Activated naive CD4-positive, alpha-beta T cell treated with anti-CD3 and anti-CD28 coated beads, Interleukin-2, amount 50 U/mL, for 72 hours (primary cell): ENCODE measurements around the gene NOP53. TPM values are rescaled to one million over a fixed set of nuclear protein-coding genes. Genes with fewer than 3 reads are reported as not detected.

Source experiments
- ATAC-seq, 2 donors: fragments of 150-1000 bp; cut with Tn5 transposase; 2 replicates each; pipeline ENCODE4 v1.10.0; 2021; ENCODE audit warnings: mild to moderate bottlenecking in 2 of 2, moderate library complexity in 2 of 2
- DNase-seq, 2 donors: peaks; one replicate each; pipeline ENCODE4 v3.0.0; 2021 to 2022; ENCODE audit warnings: low spot score in 2 of 2
- H3K27ac Mint-ChIP-seq, 2 donors: one replicate each; pipeline ENCODE4 v1.8.0; 2022; ENCODE audit warnings: mild to moderate bottlenecking in 2 of 2, mixed read lengths in 2 of 2
- H3K36me3 Mint-ChIP-seq, 2 donors: one replicate each; pipeline ENCODE4 v1.8.0; 2022; ENCODE audit warnings: mixed read lengths in 2 of 2
- H3K9me3 Mint-ChIP-seq, 2 donors: one replicate each; pipeline ENCODE4 v1.8.0; 2022; ENCODE audit warnings: mixed read lengths in 2 of 2
- total RNA-seq, 2 donors: library from RNA; stranded (reverse); gene quantifications; one replicate each; pipeline ENCODE4 v1.2.3, GENCODE V29; 2022

The NOP53 gene
- total RNA-seq, result 100 to 1,000 TPM; 324 to 421 TPM

DNA sequence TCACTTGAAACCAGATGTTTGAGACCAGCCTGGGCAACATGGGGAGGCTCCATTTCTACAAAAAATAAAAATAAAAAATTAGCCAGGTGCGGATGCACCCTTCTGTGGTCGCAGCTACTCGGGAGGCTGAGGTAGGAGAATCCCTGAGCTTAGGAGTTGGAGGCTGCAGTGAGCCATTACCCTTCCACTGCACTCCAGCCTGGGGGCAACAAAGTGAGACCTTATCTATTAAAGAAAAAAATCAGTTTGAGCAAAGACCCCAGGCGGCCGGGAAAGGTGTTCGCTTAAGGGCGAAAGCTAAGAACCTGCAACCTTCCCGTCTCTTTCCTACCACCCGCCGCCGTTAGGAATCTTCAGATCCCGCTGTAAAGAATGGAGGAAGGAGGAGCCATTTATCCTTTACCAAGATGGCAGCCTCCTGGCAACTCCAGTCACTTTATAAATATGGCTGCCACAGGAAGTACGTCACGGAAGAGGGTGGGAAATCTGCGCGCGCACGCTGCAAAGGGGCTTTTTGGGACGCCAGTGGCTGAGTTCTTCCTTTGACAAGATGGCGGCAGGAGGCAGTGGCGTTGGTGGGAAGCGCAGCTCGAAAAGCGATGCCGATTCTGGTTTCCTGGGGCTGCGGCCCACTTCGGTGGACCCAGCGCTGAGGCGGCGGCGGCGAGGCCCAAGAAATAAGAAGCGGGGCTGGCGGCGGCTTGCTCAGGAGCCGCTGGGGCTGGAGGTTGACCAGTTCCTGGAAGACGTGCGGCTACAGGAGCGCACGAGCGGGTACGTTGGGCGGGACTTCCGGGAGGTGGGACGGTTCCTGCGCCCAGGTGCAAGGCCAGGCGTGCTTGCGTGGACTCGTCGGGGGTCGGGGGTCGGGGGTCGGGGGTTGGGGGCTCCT is at the start of gene NOP53:
TSS of gene NOP53 (plus strand) at position 537 of the 892 bp plus-strand sequence. CDS start at position 551, 14 bp downstream.
- Mint-ChIP-seq H3K9me3 (no peaks in the 10 kb centered on the region), H3K36me3 (peaks cover 13 to 27% of the 10 kb centered on the region in 2 donors), H3K27ac (peak within 1 kb of the TSS; percentile 95 to 98)
- DNase-seq (peak; percentile 96 to 97), ATAC-seq (peak; percentile 58 to 79)

DNA sequence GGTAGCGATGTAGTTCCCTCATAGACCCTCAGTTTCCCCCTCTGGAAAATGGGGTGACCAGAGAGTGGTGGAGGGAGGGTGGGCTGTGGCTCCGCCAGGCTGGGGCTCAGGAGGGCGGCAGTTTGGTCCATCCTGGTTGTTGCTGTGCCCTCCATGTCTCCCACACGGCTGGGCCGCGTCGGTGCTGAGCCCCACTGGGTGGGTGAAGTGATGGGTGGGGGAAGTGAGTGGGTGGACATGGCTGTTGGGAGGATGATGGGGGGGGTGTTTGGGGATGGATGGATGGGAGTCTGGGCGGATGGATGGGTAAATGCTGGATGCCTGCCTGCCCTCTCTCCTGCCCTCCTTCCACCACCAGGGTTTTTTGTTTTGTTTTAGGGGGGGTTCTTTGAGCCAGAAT is 48.7 kb upstream of the NOP53 start:
- Mint-ChIP-seq H3K27ac (no peak overlapping the region), H3K9me3 (no peaks in the 10 kb centered on the region), H3K36me3 (no peaks in the 10 kb centered on the region)
- DNase-seq, result no peak
- ATAC-seq, result no peak

DNA sequence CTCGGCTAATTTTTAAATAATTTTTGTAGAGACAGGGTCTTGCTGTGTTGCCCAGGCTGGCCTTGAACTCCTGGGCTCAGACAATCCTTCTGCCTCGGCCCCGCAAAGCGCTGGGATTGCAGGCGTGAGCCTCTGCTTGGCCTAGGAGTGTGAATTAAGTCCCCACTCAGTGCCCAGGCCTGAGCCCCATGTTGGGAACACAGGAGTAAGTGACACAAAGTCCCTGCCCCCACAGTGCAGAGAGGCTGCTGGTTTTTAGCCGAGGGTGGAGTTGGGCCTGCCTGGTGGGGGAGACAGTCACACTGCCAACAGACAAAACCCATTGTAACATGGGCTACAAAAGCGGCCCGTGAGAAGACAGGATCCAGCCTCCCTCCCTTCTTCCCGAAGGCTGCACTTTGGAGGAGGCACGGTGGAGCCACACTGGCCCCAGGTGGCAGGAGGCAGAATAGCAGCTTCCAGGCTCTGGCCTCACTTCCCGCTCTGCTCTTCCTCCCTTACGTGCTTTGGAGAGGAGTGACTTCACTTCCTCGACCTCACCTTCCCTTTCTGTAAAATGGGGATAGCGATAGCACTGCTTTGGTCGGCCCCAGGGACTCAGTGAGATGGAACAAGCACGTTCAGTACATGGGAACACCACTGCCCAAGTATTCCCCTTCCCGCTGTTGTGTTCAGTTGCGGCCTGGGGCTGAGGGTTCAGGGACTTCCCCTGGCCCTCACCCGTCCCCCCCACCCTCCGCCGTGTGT is 47.3 kb upstream of the NOP53 start:
- ATAC-seq, result peak; percentile 72 to 81
- no peaks in the 10 kb centered on the region for H3K36me3 Mint-ChIP-seq
- H3K27ac Mint-ChIP-seq, result peak overlapping the region in 1 of 2 donors; percentile 44
- H3K9me3 Mint-ChIP-seq, result no peaks in the 10 kb centered on the region
- DNase-seq, result peak in 1 of 2 donors; percentile 66

DNA sequence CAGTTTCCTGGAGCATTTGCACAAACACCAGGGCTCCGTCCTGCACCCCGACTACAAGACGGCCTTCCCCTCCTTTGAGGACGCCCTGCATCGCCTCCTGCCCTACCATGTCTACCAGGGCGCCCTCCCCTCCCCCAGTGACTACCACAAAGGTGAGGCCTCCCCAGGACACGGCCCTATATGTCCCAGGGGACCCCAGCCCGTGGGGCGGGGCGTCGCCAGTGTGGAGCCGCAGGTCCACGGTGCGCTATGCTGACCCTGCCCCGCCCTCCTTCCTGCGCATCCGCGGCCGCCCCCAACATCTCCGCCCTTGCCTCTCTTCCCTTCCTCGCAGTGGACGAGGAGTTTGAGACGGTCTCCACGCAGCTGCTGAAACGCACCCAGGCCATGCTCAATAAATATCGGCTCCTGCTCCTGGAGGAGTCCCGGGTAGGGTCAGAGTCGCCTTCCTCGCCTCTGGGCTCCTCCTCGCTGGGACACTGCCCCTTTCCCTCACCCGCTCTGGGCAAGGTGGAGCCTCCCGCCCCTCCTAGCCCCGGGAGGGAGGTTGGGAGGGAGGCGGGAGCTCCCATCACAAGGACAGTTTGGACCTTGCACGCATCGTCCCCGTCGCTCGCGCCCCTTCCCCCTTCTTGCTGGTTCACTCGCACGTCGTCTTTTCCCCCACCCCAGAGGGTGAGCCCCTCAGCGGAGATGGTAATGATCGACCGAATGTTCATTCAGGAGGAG is 46.6 kb upstream of the NOP53 start:
- no peak overlapping the region for H3K27ac Mint-ChIP-seq
- H3K36me3 Mint-ChIP-seq, result no peaks in the 10 kb centered on the region
- DNase-seq (no peak), ATAC-seq (peak in 1 of 2 donors; percentile 12)
- H3K9me3 Mint-ChIP-seq, result no peaks in the 10 kb centered on the region

DNA sequence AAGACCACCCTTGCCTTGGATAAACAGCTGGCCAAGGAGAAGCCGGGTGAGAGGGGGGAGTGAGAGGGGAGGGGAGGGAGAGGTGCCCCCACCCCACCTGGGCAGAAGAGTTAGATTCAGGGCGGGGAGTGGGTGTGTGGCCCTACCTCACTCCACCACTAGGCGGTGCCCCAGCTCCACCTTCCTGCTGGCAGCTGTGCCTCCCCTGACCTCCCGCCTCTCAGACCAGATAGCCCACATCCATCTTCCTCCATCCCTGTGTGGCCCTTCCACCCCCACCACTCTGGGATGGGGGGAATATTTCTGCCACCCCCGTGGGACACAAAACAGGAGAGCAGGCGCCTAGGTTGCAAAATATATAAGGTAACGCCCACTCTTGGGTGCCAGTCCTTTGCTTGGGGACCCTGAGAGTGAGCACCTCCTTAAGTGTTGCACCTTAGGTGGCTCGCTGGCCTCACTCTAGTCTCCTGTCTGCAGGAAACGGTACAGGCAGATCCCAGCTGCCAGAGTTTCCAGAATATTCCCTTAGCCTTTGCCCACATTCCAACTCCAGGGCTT is 45.9 kb upstream of the NOP53 start:
- H3K27ac Mint-ChIP-seq, result no peak overlapping the region
- H3K36me3 Mint-ChIP-seq, result no peaks in the 10 kb centered on the region
- ATAC-seq (peak; percentile 62 to 68), DNase-seq (peak in 1 of 2 donors; percentile 68)
- H3K9me3 Mint-ChIP-seq, result no peaks in the 10 kb centered on the region

DNA sequence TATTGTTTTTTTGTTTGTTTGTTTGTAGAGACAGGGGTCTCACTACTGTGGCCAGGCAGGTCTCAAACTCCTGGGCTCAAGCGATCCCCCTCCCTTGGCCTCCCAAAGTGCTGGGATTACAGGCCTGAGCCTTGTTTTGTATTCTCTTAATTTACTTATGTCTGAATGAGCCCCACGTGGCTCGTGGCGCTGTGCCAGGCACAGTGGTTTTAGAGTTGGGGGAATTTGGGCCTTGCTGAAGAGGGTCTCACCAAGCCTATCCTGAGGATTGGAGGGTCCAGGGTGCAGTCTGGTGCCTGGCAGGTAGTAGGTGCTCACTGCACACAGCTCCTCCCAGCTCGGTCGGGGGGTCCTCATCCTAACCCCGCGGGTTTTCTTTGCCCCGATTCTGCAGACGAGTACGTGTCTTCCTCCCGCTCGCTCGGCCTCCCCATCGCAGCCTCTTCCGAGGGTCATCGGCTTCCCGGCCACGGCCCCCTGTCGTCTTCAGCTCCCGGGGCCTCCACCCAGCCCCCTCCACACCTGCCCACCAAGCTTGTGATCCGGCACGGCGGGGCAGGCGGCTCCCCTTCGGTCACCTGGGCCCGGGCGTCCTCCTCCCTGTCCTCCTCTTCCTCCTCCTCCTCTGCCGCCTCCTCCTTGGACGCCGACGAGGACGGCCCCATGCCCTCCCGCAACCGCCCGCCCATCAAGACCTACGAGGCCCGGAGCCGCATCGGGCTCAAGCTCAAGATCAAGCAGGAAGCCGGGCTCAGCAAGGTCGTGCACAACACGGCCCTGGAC is 44.2 kb upstream of the NOP53 start:
- H3K9me3 Mint-ChIP-seq, result no peaks in the 10 kb centered on the region
- H3K27ac Mint-ChIP-seq, result no peak overlapping the region
- H3K36me3 Mint-ChIP-seq, result no peaks in the 10 kb centered on the region
- no peak for ATAC-seq
- DNase-seq, result no peak

DNA sequence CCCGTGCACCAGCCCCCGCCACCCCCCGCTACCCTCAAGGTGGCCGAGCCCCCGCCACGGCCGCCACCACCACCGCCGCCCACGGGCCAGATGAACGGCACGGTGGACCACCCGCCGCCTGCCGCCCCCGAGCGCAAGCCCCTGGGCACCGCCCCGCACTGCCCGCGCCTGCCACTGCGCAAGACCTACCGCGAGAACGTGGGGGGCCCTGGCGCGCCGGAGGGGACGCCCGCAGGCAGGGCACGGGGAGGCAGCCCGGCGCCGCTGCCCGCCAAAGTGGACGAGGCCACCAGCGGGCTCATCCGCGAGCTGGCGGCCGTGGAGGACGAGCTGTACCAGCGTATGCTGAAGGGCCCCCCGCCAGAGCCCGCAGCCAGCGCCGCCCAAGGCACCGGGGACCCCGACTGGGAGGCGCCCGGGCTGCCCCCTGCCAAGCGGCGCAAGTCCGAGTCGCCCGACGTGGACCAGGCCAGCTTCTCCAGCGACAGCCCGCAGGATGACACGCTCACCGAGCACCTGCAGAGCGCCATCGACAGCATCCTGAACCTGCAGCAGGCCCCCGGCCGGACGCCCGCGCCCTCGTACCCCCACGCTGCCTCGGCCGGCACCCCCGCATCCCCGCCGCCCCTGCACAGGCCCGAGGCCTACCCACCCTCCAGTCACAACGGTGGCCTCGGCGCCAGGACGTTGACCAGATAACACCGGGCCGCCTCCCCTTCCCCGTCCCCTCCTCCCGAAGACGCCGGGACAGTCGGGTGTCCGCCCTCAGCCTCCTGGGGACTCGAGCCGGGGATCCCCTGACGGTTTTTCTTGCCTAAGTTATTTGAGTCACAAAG is 43.4 kb upstream of the NOP53 start:
- ATAC-seq, result no peak
- no peak for DNase-seq
- Mint-ChIP-seq H3K9me3 (no peaks in the 10 kb centered on the region), H3K27ac (no peak overlapping the region), H3K36me3 (no peaks in the 10 kb centered on the region)

DNA sequence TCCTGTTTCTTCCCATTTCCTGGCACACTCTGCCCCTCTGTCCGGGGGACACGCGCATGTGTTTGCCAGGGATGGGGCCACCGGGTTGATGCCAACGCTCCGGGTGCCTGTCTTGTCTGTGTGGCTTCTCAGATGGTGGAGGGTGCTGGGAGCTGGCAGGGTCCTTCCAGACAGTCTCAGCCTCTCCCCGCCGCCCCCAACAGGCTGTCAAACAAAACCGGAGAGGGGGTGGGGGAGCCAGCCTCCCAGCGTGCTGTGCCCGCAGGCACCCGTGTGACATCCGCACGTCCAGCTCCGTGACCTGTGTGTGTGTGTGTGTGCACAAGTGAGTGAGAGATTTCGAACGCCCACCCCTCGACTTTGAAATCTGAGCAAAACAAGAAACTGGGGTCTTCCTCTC is 42.7 kb upstream of the NOP53 start:
- Mint-ChIP-seq H3K36me3 (no peaks in the 10 kb centered on the region), H3K9me3 (no peaks in the 10 kb centered on the region), H3K27ac (peak overlapping the region in 1 of 2 donors; percentile 37)
- ATAC-seq (no peak), DNase-seq (no peak)

DNA sequence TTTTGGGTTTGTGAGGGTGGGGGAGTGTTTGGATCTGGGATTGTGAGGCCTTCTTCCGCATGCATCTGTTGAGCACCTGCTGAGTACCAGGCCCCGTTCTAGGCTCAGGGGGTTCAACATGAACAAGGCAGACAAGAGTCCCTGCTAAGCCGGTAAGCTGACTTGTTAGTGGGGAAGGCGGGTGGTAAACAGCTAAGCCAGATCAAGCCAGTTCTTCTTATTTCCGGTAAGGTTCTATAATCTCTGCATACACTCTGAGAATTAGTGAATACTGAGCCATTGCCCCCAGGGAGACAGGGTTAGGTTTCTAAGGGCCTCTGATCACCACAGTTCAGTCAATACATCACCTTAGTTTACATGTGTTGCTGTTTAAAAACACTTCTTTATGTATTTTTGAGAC is 42.0 kb upstream of the NOP53 start:
- Mint-ChIP-seq H3K9me3 (no peaks in the 10 kb centered on the region), H3K27ac (no peak overlapping the region), H3K36me3 (no peaks in the 10 kb centered on the region)
- no peak for DNase-seq
- no peak for ATAC-seq

DNA sequence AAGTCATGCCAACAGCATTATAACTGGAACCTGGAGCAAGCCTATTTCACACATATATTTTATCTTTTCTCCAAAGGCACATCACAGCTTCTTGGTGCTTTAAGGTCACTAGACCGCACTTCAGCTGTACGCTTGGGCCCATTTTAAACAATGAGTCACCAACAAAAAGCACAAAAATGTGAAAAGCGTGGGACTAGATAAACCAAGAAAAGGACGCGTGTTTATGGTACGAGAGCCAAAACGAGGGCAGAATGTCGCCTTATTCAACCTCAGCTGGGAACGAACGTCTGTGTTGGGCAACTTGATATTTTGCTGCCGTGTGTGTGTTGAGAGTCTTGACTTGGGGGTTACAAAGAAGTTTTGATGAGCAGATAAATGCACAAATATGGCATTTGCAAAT is 41.3 kb upstream of the NOP53 start:
- ATAC-seq (no peak), DNase-seq (no peak)
- Mint-ChIP-seq H3K36me3 (no peaks in the 10 kb centered on the region), H3K9me3 (no peaks in the 10 kb centered on the region), H3K27ac (peak overlapping the region in 1 of 2 donors; percentile 20)

DNA sequence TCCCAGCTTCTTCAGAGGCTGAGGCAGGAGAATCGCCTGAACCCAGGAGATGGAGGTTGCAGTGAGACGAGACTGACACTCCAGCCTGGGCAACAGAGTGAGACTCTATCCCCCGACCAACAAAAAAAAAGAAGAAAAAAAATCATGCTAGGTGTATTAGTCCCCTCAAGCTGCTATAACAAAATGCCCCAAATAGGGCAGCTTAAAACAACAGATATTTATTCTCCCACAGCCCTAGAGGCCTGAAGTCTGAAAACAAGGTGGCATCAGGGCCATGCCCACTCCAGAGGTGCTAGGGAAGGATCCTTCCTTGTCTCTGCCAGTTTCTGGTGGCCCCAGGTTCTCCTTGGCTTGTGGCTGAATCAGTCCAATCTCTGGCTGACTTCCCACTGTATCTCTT is 40.7 kb upstream of the NOP53 start:
- no peaks in the 10 kb centered on the region for H3K9me3 Mint-ChIP-seq
- no peak for ATAC-seq

DNA sequence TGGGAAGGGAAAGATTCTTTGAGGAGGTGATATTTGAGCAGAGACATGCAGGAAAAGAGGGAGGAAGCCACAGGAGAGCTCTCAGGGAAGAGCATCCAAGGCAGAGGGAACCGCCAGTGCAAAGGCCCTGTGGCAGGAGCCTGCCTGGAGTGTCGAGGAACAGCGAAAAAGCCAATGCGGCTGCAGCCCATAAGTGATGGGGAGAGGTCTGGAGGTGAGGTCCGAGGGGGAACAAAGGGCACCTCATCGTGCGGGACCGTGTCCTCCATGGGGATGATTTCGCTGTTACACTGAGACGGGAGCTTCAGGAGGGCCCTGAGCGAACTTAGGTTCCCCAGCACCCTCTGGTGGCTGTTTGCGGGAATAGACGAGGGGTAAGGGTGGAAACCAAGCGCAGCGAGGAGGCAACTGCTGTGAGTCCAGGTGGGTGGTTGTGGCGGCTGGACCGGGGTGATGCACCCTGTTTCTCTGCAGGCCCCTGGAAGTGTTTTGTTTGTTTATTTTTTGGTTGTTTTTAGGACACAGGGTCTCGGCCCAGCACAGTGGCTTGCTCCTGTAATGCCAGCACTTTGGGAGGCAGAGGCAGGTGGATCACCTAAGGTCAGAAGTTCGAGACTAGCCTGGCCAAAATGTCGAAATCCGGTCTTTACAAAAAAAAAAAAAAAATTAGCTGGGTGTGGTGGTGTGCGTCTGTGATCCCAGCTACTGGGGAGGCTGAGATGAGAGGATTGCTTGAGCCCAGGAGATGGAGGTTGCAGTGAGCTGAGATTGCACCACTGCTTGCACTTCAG is 38.0 kb upstream of the NOP53 start:
- ATAC-seq (peak; percentile 95 to 97), DNase-seq (peak; percentile 80 to 83)
- H3K27ac Mint-ChIP-seq, result peak overlapping the region in 1 of 2 donors; percentile 73
- H3K36me3 Mint-ChIP-seq, result no peaks in the 10 kb centered on the region
- H3K9me3 Mint-ChIP-seq, result no peaks in the 10 kb centered on the region

More for the DNA sequence above, 40.7 kb upstream of the NOP53 start:
- Mint-ChIP-seq H3K27ac (peak overlapping the region in 1 of 2 donors; percentile 55), H3K36me3 (no peaks in the 10 kb centered on the region)
- DNase-seq, result no peak

DNA sequence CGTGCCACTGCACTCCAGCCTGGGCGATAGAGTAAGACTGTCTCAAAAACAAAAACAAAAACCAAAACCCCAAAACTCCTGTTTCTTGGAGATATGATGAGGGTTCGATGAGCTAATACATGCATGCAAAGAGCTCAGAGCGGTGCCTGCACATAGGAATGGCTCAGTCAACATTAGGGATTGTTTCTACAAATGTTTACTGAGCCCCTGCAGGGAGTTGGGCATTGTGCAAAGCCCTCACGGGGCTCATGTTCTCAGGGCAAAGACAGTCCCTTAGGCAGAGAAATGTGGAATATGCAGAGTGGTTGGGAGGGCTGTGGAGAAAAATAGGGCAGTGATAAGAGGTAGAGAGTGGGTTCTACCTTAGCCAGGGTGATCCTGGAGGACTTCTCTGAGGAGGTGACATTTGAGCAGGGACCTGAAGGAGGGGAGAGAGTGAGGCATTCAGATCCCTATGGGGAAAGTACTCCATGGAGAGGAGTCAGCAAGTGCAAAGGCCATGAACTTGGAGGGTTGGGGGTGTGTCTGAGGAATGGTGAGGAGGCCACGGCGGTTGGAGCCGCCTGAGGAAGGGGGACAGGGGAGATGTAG is 33.6 kb upstream of the NOP53 start:
- ATAC-seq (no peak), DNase-seq (no peak)
- Mint-ChIP-seq H3K9me3 (no peaks in the 10 kb centered on the region), H3K36me3 (peaks cover 0 to 11% of the 10 kb centered on the region in 2 donors), H3K27ac (no peak overlapping the region)
